Stimulated activated CD4-positive, alpha-beta T cell treated with anti-CD3 and anti-CD28 coated beads, TNF-alpha, amount 100 ng/mL, for 1 hour (primary cell): Measurements from ENCODE around the gene PGLYRP2.
A peak's percentile ranks its signal among the peaks of the same experiment; 100 is the strongest.

Experiments used
- DNase-seq, 3 donors: peaks; one replicate each; pipeline ENCODE4 v3.0.0-alpha.2; 2020; ENCODE audit warnings: low read depth in 3 of 3, low spot score in 1 of 3

The PGLYRP2 gene

DNA sequence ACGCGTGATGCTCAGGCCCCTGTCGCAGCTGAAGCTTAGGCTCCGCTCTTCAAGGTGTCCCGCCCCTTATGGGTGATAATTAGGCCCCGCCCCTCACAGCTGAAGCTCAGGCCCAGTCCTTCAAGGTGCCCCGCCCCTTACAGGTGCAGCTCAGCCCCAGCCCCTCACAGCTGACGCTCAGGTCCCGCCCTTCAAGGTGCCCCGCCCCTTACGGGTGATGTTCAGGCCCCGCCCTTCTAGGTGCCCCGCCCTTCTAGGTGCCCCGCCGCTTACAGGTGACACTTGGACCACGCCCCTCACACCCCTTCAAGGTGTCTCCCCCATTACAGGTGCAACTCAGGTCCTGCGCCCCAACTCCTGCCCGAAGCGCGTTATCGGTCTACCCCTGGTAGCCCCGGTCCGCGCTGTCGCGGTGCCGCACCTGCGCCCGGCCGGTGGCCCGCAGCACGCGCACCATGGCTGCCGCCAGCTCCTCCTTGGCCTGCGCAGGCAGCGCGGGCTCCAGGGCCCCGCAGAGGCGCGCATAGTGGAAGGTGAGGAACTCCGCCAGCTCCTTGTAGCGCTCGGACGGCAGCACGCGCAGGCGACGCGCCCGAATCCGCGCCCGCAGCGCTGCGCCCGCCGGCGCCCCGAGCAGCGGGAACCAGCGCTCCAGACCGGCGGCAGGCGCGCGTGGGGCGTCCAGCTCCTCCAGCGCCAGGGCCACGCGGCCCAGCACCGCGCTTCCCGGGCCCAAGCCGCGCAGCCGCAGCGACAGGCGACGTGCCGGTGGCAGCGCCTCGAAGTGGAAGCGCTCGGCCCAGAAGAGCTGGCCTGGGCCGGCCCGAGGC lies 22.2 kb downstream of the PGLYRP2 start:
- DNase-seq, result no peak

- DNase-seq, result no peak
Measured at GRCh38 chr19:15456441-15456840, 22.9 kb downstream of the PGLYRP2 start.

- no peak for DNase-seq
Measured at GRCh38 chr19:15455996-15456395, 23.3 kb downstream of the PGLYRP2 start.

DNA sequence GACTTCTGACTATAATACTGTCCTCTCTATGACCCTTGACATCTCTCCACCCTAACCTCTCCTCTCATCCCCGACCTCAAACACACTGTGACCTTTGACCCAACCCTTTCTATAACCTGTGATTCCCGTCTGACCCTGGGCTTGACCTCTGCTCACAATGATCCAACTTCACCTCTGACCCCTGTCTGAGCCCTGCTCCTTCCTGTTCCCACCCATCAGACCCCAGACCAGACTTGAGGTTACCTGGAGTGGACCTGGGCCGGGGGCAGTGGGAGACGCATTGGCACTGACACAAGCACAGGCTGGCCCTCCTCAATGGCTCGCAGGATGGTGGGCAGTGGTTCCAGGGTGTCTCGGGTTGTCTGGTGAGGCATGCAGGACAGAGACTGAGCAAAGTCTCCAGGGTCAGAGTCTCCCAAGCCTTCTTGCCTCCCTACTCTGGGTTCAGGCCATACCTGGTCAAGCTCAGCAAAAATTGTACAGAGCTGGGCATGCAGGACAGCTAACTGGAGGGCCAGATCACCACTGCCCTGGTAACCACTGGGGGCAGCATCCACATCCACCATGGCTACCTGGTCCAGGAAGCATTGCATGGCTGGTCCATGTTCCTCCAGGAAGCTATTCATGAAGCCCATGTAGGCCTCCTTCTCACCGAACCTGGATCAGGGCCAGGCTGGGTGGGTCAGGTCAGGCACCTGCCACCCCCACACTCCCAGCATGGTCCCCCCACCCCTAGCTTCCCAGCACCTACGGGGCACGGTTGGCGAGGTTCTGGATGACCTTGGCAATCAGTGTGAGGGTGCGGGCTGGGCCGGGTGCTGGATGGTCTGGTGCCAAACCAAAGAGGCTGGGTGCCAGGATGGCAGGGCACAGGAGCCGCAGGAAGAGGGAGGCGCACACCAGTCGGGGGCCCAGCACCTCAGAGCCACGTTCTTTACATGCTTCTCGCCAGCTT lies 25.1 kb downstream of the PGLYRP2 start:
- DNase-seq, result no peak

GRCh38 chr19:15453091-15453578 lies 26.2 kb downstream of the PGLYRP2 start:
- no peak for DNase-seq

DNA sequence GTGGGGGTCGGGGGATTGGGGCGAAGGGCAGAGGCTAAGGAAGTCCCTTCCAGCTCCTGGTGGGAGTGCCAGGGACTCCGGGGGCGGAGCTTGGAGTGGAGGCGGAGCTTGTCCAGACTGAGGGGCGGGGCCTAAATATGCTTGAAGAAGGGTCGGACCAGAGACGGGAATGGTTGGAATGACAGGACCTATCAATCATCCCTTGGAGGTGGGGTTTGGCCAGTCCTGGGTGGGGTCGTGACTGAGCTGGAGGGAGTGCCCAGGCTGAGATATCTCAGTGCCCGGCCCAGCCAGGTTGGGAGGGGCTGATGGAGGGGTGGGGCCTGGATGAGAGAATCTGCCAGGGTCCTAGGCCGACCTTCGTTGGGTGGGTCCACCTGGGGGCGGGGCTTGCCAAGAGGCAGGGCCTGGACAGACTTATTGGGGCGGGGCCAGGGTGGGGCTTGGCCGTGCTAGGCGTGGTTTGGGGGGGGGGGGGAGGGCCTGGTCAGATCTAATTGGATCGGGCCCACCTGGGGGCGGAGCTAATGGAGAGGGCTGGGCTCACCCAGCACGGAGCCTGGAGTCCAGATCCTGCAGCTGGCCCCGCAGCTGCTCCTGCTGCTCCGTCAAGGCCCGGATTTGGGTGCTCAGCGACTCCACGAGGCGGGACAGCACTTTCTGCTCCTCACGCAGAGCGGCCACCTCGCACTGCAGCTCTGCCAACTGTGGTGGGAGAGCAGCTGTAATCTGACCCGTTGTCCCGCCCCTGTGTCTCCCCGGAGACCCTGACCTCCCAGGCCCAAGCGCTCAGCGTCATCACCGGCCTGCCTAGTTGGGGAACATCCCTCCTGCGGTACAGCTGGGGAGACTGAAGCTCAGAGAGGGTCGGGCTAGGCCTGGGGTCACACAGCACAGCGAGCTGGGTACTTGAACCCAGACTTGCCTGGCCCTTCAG lies 26.9 kb downstream of the PGLYRP2 start:
- DNase-seq, result no peak

DNA sequence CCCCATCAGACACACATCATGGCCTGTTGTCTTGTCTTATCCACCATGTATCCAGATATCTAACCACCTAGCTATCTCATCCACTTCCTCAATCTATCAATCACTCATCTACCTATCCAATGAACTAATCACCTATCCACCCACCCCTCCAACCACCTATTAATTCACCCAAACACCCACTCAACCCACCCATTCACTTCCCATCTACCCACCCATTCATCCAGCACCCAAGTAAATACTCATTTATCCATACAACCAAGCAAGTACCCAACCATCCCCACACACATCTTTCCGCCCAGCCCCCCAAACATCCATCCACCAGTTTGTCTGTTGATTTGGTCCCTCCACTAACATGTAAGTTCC lies 28.8 kb downstream of the PGLYRP2 start:
- DNase-seq, result no peak

- peak; percentile 60 to 87 (median 60) for DNase-seq
Measured at GRCh38 chr19:15449620-15450527, 29.4 kb downstream of the PGLYRP2 start, which contains the start of gene WIZ. TSS of gene WIZ (minus strand) at chr19:15449956. CDS start at chr19:15448307, 1,649 bp downstream.

DNA sequence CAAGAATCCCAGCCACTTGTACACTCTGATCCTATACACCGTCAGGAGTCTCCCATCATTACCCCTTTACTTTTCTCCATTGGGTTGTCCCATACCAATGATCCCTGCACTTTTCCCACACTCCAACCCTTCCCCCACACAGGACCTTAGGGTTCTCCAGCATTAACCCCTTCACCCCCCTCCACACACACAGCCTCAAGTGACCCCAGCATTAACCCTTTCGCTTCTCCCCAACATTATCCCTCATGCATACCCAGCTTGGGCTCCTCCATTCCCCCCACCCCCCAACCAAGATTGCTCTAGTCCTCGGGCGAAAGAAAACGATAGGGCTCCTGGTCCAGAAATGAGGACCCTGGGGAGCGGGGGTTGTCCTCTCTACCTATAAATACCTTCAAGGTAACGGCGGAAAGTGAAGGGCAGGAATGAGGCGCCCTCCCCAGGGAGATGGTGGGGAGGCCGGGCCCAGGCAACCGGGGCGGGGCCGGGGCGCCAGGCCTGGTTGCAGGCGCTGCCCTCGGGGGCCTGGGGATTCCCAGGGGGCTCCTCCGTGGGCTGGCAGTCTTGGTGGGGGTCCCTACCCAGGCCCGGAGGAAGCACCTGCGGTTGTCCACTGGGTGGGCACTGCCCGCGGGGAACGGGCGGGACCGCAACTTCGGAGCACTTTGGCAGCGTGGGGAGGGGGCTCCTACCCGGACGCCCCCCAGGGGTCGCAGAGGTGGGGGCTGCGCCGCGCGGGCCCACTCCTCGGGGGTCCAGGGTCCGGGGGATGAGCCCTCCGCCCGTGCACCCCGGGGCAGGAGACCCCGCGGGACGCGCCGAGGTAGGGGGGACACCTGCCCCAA lies 30.3 kb downstream of the PGLYRP2 start:
- no peak for DNase-seq

GRCh38 chr19:15448044-15448777 lies 31.1 kb downstream of the PGLYRP2 start:
- no peak for DNase-seq

- no peak for DNase-seq
Measured at GRCh38 chr19:15447057-15447456, 32.2 kb downstream of the PGLYRP2 start.

- DNase-seq, result no peak
Measured at GRCh38 chr19:15445807-15446376, 33.4 kb downstream of the PGLYRP2 start.

- no peak for DNase-seq
Measured at GRCh38 chr19:15445227-15445605, 34.1 kb downstream of the PGLYRP2 start.

GRCh38 chr19:15444505-15445226 lies 34.6 kb downstream of the PGLYRP2 start:
- no peak for DNase-seq

DNA sequence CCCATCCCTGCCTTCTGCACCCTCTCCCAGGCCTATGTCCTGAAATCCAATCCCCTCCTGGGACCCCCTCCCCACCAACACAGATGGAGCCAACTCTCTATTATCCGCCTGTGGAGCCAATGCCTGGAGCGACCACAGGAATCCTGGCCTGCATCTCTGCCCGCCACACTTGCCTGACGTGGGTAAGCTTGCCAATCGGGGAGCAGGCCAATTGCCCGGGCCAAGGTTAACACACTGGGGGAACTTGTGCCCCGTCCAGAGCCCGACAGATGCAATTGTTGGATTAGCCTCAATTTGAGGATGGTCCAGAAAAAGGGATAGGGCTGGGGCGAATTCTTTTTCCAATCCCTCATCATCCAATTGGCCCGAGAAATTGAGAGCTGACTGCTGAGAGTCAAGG lies 35.5 kb downstream of the PGLYRP2 start:
- no peak for DNase-seq

DNA sequence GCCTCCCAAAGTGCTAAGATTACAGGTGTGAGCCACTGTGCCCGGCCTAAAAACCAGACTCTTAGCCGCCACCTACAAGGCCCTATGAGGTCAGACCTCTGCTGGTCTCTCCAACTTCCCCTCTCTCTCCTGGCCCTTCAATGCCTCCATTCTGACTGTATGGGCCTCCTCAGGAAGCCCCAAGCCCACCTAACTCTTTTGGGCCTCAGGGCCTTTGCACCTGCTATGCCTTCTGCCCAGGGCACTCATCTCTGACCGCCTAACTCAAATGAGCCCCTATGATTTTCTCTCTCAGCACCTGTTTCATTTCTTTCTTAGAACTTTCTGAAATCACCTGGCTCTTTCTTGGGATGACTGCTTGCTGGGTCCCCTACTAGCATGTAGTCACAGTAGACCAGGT lies 36.0 kb downstream of the PGLYRP2 start:
- no peak for DNase-seq
